Retinal pigment epithelial cell (primary cell): ENCODE results near the gene ZNF354C.
A peak's percentile ranks its signal among the peaks of the same experiment; 100 is the strongest.

Experiments used
- DNase-seq: peaks from one replicate; pipeline ENCODE4 v3.0.0-alpha.2; 2010; ENCODE audit warnings: low read depth
- H3K4me3 ChIP-seq: 2 replicates; pipeline ENCODE4 v1.5.1; 2011; ENCODE audit warnings: mild to moderate bottlenecking, low read length, control low read depth, moderate library complexity
- CTCF ChIP-seq: conservative IDR thresholded peaks from 2 replicates; pipeline ENCODE4 v1.5.1; 2011; ENCODE audit warnings: low read depth, low read length, control low read depth, inconsistent platforms

ZNF354C gene

DNA sequence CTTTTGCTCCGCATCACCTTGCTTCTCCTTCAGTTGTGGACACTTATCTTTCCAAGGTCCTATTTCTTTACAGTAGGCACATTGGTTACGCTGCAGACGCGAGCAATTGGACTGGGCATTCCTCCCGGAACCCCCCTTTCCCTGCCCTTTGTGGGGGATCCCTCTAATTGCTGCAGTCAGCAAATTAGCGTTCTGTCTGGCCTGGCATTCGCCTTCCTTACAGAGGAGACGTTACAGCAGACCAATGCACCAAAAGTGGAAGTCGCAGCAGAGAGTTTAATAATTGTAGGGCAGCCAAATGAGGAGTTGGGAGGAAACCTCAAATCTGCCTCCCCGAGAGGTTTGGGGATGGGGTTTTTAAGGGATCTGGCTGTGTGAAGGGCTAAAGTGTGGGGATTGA, 5.3 kb upstream of the ZNF354C start:
- no peak for DNase-seq
- no peak for TF ChIP-seq CTCF
- H3K4me3 ChIP-seq = no peak overlapping the region

GRCh38 chr5:179055436-179055835, 4.7 kb upstream of the ZNF354C start:
- no peak for DNase-seq
- TF ChIP-seq CTCF = no peak
- H3K4me3 ChIP-seq = no peak overlapping the region

DNA sequence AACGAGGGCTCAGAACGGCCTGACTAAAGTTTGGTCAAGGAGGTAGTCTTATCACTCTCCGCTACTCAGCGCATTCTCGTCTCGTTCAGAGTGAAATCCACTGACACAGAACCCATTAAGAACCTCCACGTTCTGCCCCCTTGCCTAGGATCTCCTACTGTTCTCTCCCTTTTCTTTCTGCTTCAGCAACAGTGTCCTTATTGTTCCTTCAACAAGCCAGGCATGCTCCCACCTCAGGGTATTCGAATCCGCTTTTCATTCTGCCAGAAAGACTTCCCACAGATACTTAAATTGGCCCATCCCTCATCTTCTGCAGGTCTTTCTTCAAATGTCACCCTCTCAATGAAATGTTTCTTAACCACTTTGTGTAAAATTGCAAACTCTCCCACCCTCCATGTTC, 4.3 kb upstream of the ZNF354C start:
- TF ChIP-seq CTCF = no peak
- H3K4me3 ChIP-seq = no peak overlapping the region
- no peak for DNase-seq

GRCh38 chr5:179061025-179061424, 852 bp downstream of the ZNF354C start:
- peak overlapping the region; percentile 66 for H3K4me3 ChIP-seq
- no peak for TF ChIP-seq CTCF
- DNase-seq = no peak

- DNase-seq = no peak
- TF ChIP-seq CTCF = no peak
- H3K4me3 ChIP-seq = no peak overlapping the region
Observed at GRCh38 chr5:179065703-179066102, 5.5 kb downstream of the ZNF354C start.

GRCh38 chr5:179079165-179079987, 19.2 kb downstream of the ZNF354C start:
- no peak for DNase-seq
- no peak for TF ChIP-seq CTCF
- H3K4me3 ChIP-seq = no peak overlapping the region

DNA sequence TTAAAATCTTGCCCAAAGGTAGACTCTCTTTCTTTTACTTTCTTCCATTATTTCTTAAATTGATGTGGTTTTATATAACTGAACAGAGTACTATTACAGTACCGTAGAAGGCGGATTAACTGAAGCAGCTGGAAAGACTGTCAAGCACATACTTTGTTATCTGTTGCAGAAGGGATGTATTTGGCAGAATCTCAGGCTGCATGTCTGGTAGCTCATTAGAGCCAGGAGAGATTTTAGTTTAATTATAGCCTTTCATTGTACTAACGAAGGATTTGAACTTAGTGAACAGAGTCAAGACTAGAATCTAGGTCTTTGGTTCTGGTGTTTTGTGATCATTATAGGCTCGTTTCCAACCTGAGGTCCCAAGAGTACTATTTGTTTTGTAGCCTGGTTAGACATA, 20.6 kb downstream of the ZNF354C start:
- TF ChIP-seq CTCF = no peak
- no peak overlapping the region for H3K4me3 ChIP-seq
- no peak for DNase-seq
